Measurements from ENCODE around the gene REN.

DNA sequence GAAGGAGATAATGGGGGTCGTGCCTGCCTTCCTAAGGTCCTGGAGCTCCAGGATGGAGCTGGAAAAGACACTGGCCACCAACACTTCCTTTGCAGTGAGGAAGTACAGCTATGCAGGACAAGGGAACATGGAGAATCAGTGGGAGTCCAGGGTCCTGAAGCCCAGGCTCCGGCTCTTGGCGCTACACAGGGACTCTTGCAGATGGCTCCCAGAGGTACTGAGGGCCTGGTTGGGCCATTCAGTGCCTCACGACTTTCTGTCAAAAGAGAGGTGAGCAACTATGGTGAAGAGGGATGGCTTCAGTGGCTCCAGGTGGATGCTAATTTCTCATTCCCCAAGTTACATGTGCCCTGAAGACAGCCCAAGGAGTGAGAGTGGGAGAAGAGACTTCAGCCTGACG, 12.5 kb downstream of the REN start:
- TF ChIP-seq KDM4A (IDR thresholded peaks at IDR 0.05; ENCODE audit: low read depth, low read length, severe bottlenecking), result no peak
- TF ChIP-seq POLR2AphosphoS5 (IDR thresholded peaks at IDR 0.05; ENCODE audit: low read depth, low read length), result no peak
